HCT116 (cell line): ENCODE measurements around the gene RNGTT. TPM values are rescaled to one million over a fixed set of nuclear protein-coding genes. Genes with fewer than 3 reads are reported as not detected.

Experiments
- ATAC-seq: fragments of 200-7000 bp; cut with Tn5 transposase; 2 replicates; pipeline ENCODE4 v1.9.1; 2020; ENCODE audit warnings: mild to moderate bottlenecking, moderate library complexity
- BruUV-seq: library from RNA; stranded (reverse); fragments of 400-500 nt; replicated peaks from 2 replicates; lab custom pipeline; 2021; lab: Mats Ljungman, UMichigan
- CTCF ChIA-PET: fragments of 300-600 bp; sonication (Branson Sonifier 250); formaldehyde crosslinking; loops from one replicate; lab custom pipeline; 2021; ENCODE audit warnings: antibody characterized with exemption; lab: Charles Lee
- POLR2A ChIA-PET: fragments of 300-600, 350-600 bp; sonication (Branson Sonifier 250); formaldehyde crosslinking; loops from one replicate; lab custom pipeline; 2021; ENCODE audit warnings: antibody characterized with exemption; lab: Charles Lee
- RAD21 ChIA-PET, 2 experiments: fragments of 300-600 bp; sonication (Branson Sonifier 250); formaldehyde crosslinking; loops; one replicate each; lab custom pipeline; 2023; ENCODE audit warnings: low total read pairs in 2 of 2; ENCODE audit not compliant: uncharacterized antibody in 2 of 2, unreplicated experiment in 2 of 2, low non-redundant PET in 1 of 2; lab: Charles Lee
- DNase-seq: peaks from one replicate; pipeline ENCODE4 v3.0.0-alpha.2; 2010; ENCODE audit warnings: low read depth, low spot score
- H2AFZ ChIP-seq: fragments of 200-600 bp; shearing (Covaris generic), sonication (generic); 2 replicates; pipeline ENCODE4 v1.6.1; 2017; ENCODE audit warnings: low read depth, mixed run types, mixed read lengths, antibody characterized with exemption, low read length; ENCODE audit not compliant: poor library complexity, severe bottlenecking
- H3K27ac ChIP-seq: 2 replicates; pipeline ENCODE4 v1.5.1; 2012; ENCODE audit warnings: low read depth, low read length
- H3K27me3 ChIP-seq: fragments of 200-600 bp; sonication (generic); 2 replicates; pipeline ENCODE4 v1.6.1; 2016; ENCODE audit warnings: mixed run types, low read length, mixed read lengths; ENCODE audit not compliant: insufficient read depth
- H3K36me3 ChIP-seq, 2 experiments: fragments of 200-500 bp in 1 of 2; fragments of 200-600 bp in 1 of 2; sonication (Bioruptor generic) in 1 of 2; sonication (generic) in 1 of 2; 2 replicates each; pipeline versions ENCODE4 v1.5.1 to v1.6.1; 2014 to 2016; ENCODE audit warnings: low read length in 2 of 2, inconsistent platforms in 1 of 2, mixed read lengths in 1 of 2, mixed run types in 1 of 2; ENCODE audit not compliant: insufficient read depth in 2 of 2, control insufficient read depth in 1 of 2
- H3K4me1 ChIP-seq, 2 experiments: fragments of 200-600 bp in 1 of 2; sonication (generic) in 1 of 2; 2 replicates each; pipeline versions ENCODE4 v1.5.1 to v1.6.1; 2012 to 2017; ENCODE audit warnings: low read length in 2 of 2, inconsistent platforms in 1 of 2, mild to moderate bottlenecking in 1 of 2, mixed read lengths in 1 of 2, mixed run types in 1 of 2, moderate library complexity in 1 of 2; ENCODE audit not compliant: insufficient read depth in 2 of 2, control insufficient read depth in 1 of 2
- H3K4me2 ChIP-seq: fragments of 200-600 bp; sonication (generic); 2 replicates; pipeline ENCODE4 v1.6.1; 2017; ENCODE audit warnings: mixed run types, low read length, mixed read lengths
- H3K4me3 ChIP-seq, 2 experiments: fragments of 200-600 bp in 1 of 2; sonication (generic) in 1 of 2; replicated peaks in 1 of 2; 2 replicates each; pipeline ENCODE4 v1.5.1; 2011 to 2016; ENCODE audit warnings: low read length in 2 of 2, control low read depth in 1 of 2, low read depth in 1 of 2, mild to moderate bottlenecking in 1 of 2, mixed read lengths in 1 of 2, mixed run types in 1 of 2
- H3K79me2 ChIP-seq: fragments of 200-600 bp; sonication (generic); 2 replicates; pipeline ENCODE4 v1.6.1; 2017; ENCODE audit warnings: mild to moderate bottlenecking, mixed run types, low read length, moderate library complexity, mixed read lengths; ENCODE audit not compliant: insufficient read depth
- H3K9ac ChIP-seq: fragments of 200-600 bp; sonication (generic); 2 replicates; pipeline ENCODE4 v1.6.1; 2016; ENCODE audit warnings: low read length, mixed read lengths
- H3K9me2 ChIP-seq: fragments of 200-600 bp; sonication (generic), shearing (Covaris generic); 2 replicates; pipeline ENCODE4 v1.6.1; 2017; ENCODE audit warnings: mixed run types, mild to moderate bottlenecking, moderate library complexity; ENCODE audit not compliant: insufficient read depth
- H3K9me3 ChIP-seq, 2 experiments: fragments of 200-500 bp in 1 of 2; fragments of 200-600 bp in 1 of 2; sonication (Bioruptor generic) in 1 of 2; sonication (generic) in 1 of 2; 2 replicates each; pipeline ENCODE4 v1.6.1; 2014 to 2017; ENCODE audit warnings: low read length in 2 of 2, mixed read lengths in 2 of 2, inconsistent platforms in 1 of 2, low read depth in 1 of 2, mild to moderate bottlenecking in 1 of 2, mixed run types in 1 of 2, moderate library complexity in 1 of 2; ENCODE audit not compliant: control insufficient read depth in 1 of 2, insufficient read depth in 1 of 2
- H4K20me1 ChIP-seq: fragments of 200-600 bp; sonication (generic), shearing (Covaris generic); 2 replicates; pipeline ENCODE4 v1.6.1; 2017; ENCODE audit warnings: mixed run types, mild to moderate bottlenecking, moderate library complexity; ENCODE audit not compliant: insufficient read depth
- CBX3 ChIP-seq: IDR thresholded peaks from 2 replicates; pipeline ENCODE4 v1.6.1; 2012; ENCODE audit warnings: low read depth
- CEBPB ChIP-seq: IDR thresholded peaks from 2 replicates; pipeline ENCODE4 v1.6.1; 2012; ENCODE audit warnings: low read depth
- CTCF ChIP-seq, 3 experiments: fragments of 200-600 bp in 1 of 3; sonication (generic) in 1 of 3; IDR thresholded peaks in 2 of 3; conservative IDR thresholded peaks in 1 of 3; 2 replicates each; pipeline ENCODE4 v1.5.1; 2012 to 2017; ENCODE audit warnings: low read depth in 2 of 3, low read length in 2 of 3, antibody characterized with exemption in 1 of 3, borderline replicate concordance in 1 of 3, control low read depth in 1 of 3, mild to moderate bottlenecking in 1 of 3, mixed read lengths in 1 of 3, mixed run types in 1 of 3, moderate library complexity in 1 of 3; ENCODE audit not compliant: insufficient read depth in 1 of 3
- EGR1 ChIP-seq: IDR thresholded peaks from 2 replicates; pipeline ENCODE4 v1.6.1; 2012; ENCODE audit warnings: low read depth
- EZH2 ChIP-seq: fragments of 200-600 bp; sonication (generic); IDR thresholded peaks from 2 replicates; pipeline ENCODE4 v1.6.1; 2017; ENCODE audit warnings: antibody characterized with exemption, mixed run types
- EZH2phosphoT487 ChIP-seq: fragments of 200-600 bp; IDR thresholded peaks from 2 replicates; pipeline ENCODE4 v1.6.1; 2018; ENCODE audit warnings: antibody characterized with exemption, borderline replicate concordance
- JUND ChIP-seq: IDR thresholded peaks from 2 replicates; pipeline ENCODE4 v1.6.1; 2012
- POLR2A ChIP-seq: IDR thresholded peaks from 2 replicates; pipeline ENCODE4 v1.7.0; 2011; ENCODE audit warnings: borderline replicate concordance; ENCODE audit not compliant: insufficient read depth, insufficient read length; ENCODE audit errors: extremely low read depth
- POLR2AphosphoS5 ChIP-seq: IDR thresholded peaks from 2 replicates; pipeline ENCODE4 v1.6.1; 2011; ENCODE audit warnings: mild to moderate bottlenecking, low read depth, low read length, moderate library complexity
- RAD21 ChIP-seq: IDR thresholded peaks from 2 replicates; pipeline ENCODE4 v1.6.1; 2012; ENCODE audit warnings: low read depth, mild to moderate bottlenecking
- SRF ChIP-seq: IDR thresholded peaks from 2 replicates; pipeline ENCODE4 v1.6.1; 2012; ENCODE audit warnings: low read depth
- TCF7L2 ChIP-seq: IDR thresholded peaks from 2 replicates; pipeline ENCODE4 v1.7.0; 2011; ENCODE audit warnings: borderline replicate concordance, inconsistent platforms; ENCODE audit not compliant: insufficient read depth, insufficient read length; ENCODE audit errors: extremely low read depth
- YY1 ChIP-seq: IDR thresholded peaks from 2 replicates; pipeline ENCODE4 v1.6.1; 2011; ENCODE audit warnings: low read length, low read depth, moderate library complexity, mild to moderate bottlenecking; ENCODE audit not compliant: insufficient replicate concordance; ENCODE audit errors: extremely low read depth
- ZBTB33 ChIP-seq: IDR thresholded peaks from 2 replicates; pipeline ENCODE4 v1.6.1; 2011; ENCODE audit warnings: mild to moderate bottlenecking, low read length, moderate library complexity; ENCODE audit not compliant: insufficient replicate concordance; ENCODE audit errors: extremely low read depth
- ZFX ChIP-seq: fragments of 450-650 bp; IDR thresholded peaks from 2 replicates; pipeline ENCODE4 v1.6.1; 2017
- ZNF274 ChIP-seq: fragments of 200-500 bp; sonication (Bioruptor generic); IDR thresholded peaks from 2 replicates; pipeline ENCODE4 v1.6.1; 2014; ENCODE audit warnings: mild to moderate bottlenecking, low read depth, low read length, inconsistent platforms
- intact Hi-C: fragments of 100-400 bp; cut with micrococcal nuclease; formaldehyde crosslinking; loops from 2 replicates; pipeline ENCODE4 v1.10.0; 2022
- total RNA-seq: library from RNA; stranded (reverse); gene quantifications from one replicate; pipeline ENCODE4 v1.2.1, GENCODE V29; 2021; ENCODE audit not compliant: unreplicated experiment

RNGTT gene
- total RNA-seq, 1 experiment from 2014 or later, result 23.0 TPM

- RAD21 ChIA-PET, result no interaction called here
- Histone ChIP-seq H3K9me2 (no peaks in the 10 kb centered on the region), H3K79me2 (no peaks in the 10 kb centered on the region), H3K4me1 (no peaks in the 10 kb centered on the region), H3K4me3 (no peak overlapping the region), H3K4me2 (no peak overlapping the region), H3K36me3 (no peaks in the 10 kb centered on the region), H3K27ac (no peak overlapping the region), H3K27me3 (peaks cover 32% of the 10 kb centered on the region), H3K9ac (no peak overlapping the region), H2AFZ (no peak overlapping the region), H4K20me1 (no peaks in the 10 kb centered on the region), H3K9me3 (no peaks in the 10 kb centered on the region)
- intact Hi-C loops, result no loop called here
- DNase-seq (no peak), ATAC-seq (no peak)
- CTCF ChIA-PET, result no interaction called here
- BruUV-seq, result no TSS peak
- TF ChIP-seq ZFX (no peak), ZBTB33 (no peak), EGR1 (no peak), POLR2A (no peak), SRF (no peak), JUND (no peak), YY1 (no peak), EZH2 (no peak), CEBPB (no peak), RAD21 (no peak), CBX3 (no peak), ZNF274 (no peak), CTCF (IDR thresholded peaks at IDR 0.05 in 2 of 3, conservative IDR thresholded peaks at IDR 0.05 in 1 of 3; ENCODE audit: borderline replicate concordance in 1 of 3, insufficient read depth in 1 of 3, low read depth in 2 of 3, low read length in 2 of 3) (no peak), TCF7L2 (no peak), POLR2AphosphoS5 (no peak), EZH2phosphoT487 (no peak)
- POLR2A ChIA-PET, result no interaction called here
Observed at GRCh38 chr6:88586371-88587149, 376.9 kb downstream of the RNGTT start.
